TTC549 (cell line): Measurements from ENCODE around the gene SEL1L2.

Experiments
- FAIRE-seq: peaks from 2 replicates; lab custom pipeline; 2012; peaks lifted over from hg19 to GRCh38; lab: Jason Lieb, UNC

SEL1L2 gene

DNA sequence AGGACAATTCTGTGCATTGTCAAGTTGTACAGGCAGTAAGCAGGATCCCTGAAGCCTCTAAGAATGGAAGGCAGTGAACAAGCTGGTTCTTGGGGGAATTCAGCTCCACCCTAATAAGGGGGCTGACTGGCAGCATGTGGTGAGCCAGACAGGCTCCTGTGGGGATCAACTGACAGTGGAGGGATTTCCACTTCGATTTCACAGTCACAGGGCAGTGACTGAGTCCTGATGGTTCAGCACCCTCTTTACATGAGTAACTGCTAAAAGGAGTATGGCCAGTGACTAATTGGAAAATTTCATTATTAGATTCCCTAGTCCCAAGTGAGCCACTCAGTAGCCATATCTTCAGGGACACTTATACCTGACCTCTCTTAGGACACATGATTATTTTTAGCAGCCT lies 127.2 kb downstream of the SEL1L2 start:
- no peak for FAIRE-seq

GRCh38 chr20:13862245-13862644 lies 128.2 kb downstream of the SEL1L2 start:
- no peak for FAIRE-seq

DNA sequence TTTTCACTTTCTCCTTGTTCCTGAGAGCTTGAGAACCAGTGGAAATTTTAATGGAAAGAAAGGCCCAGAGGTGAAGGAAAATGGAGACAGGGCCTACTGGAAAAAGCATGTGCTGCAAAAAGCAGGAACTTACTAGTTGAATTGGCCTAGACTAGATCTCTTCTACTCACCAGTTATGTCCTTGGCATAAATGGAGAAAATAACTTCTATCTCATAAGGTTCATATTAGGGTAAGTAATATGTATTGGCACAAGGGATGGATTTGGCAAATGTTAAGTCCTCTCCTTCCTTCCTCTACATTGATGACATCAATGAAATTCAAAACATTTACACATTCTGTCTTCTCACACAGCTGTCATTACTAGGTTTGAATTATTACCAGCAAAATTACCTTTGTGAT lies 131.5 kb downstream of the SEL1L2 start:
- no peak for FAIRE-seq

GRCh38 chr20:13858439-13858838 lies 132.0 kb downstream of the SEL1L2 start:
- no peak for FAIRE-seq

DNA sequence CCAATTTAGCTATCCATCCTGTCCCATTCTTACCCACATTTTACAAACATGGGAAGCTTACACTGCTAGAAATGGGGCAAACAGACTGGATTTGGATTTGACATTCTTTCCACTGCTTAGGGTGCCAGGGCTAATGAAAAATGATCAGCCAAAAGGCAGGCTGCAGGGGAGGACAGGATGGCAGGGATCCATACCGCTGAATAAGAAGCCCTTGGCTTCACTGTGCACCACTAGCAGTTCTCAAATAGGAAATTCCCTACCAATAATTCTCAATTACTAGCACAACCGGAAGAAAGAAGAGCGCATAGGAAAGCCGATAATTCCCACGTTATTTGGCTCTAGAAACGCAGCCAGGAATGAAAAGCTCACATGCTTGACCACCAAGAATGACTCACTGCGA lies 132.5 kb downstream of the SEL1L2 start:
- no peak for FAIRE-seq

DNA sequence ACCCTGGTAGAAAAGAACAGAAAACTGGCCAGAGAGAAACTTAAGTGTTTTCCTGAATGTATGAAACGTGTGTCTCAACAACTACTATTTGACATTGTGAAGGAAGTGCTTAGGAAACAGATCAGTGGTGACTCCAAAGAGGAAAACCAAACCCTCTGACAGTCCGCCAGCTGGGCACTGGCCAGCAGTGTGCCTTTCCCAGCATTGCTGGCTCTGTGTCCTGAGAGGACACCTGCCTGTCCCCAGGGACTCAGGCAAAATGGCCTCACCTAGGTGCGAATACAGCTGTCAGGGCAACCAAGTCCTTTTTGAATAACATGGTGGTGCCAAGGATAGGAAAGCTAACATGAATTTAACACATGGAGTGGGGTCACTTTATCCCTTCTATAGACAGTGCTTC lies 133.1 kb downstream of the SEL1L2 start:
- no peak for FAIRE-seq

DNA sequence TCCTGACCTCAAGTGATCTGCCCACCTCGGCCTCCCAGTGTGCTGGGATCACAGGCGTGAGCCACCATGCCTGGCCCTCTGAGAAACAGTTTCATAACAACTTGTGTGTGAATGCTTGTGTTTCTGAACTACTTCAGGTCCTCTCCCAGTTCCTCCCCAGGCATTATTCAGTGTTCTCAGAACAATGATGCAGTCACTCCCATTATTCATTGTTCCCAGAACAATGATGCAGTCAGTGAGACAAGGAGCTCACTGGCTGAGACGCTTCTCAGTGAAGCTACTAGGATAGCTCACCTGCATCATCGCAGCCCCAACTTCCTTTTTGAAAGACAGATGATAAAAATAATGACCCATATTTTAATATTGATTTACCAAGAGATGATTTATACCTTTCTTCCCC lies 134.1 kb downstream of the SEL1L2 start:
- no peak for FAIRE-seq

DNA sequence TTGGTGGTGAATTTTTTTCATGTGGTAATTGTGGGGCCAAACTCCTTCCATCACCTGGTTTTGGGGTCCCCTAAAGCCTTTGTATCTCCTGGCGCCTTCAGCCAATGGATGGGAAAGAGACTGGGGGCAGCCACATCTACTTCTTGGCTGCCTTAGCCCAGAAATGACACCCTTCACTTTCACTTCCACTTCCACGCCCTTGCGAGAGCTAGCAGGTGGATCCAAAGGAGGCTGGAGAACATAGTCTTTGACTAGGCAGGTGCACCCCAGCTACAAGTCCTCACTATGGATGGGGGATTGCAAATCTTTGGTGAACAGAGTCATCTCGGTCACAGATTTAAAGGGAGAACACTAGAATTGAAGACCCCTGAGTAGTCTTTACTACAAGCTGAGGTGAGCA lies 134.8 kb downstream of the SEL1L2 start:
- no peak for FAIRE-seq

DNA sequence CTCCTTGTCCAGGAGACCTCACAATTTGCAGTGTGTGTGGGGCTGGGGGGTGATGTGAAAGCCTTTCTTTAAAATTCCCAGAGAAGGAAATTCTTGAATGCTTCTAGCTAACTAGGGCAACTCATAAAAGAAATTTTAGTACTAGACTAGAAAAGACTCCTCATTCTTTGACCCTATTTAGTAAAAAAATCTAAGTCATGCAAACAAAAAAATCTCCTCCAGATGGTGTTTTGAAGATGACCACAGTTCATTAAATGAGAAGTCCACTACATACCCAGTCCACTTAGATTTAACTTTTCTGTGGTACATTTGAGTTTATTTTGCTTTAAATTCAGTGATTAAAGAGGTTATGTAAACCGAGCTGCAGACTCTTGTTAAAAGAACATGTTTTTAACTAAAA lies 138.1 kb downstream of the SEL1L2 start:
- no peak for FAIRE-seq

DNA sequence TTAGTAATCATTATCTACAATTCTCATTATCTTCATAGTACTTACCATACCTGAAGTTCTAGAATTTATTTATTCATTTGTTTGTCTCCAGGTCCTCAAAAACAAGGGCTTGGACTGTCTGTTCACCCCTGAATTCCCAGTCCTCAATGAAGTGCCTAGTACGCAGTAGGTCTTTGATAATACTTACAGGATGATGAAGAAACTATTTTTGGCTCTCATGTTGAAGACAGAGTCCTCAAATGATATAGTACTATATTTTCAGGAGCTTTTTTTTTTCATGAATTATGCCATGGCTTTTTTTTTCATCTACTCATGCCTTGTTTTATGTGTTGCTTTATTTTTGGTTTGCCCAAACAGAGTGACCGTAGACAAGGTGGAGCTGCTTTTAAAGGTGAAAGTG lies 139.1 kb downstream of the SEL1L2 start:
- FAIRE-seq: no peak

GRCh38 chr20:13844296-13844695 lies 146.1 kb downstream of the SEL1L2 start:
- FAIRE-seq: no peak

- no peak for FAIRE-seq
Measured at GRCh38 chr20:13841206-13841605, 149.2 kb downstream of the SEL1L2 start.

DNA sequence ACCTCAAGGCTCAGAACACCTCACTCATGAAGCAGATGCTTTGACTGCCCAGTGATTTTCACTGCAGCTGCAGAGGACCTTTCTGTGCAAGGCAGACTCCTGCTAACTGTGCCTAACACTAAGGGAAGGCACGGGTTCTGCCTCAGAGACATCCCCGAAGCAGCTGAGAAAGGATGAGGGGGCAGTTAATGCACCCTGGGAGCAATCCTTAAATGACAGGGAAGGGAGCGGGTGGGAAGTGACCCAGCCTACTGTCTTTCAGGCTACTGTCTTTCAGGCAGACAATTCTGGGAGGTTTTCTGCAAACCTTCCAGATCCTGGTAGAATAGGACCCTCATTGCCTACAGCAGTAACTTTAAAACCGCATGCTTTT lies 150.3 kb downstream of the SEL1L2 start:
- FAIRE-seq: no peak

DNA sequence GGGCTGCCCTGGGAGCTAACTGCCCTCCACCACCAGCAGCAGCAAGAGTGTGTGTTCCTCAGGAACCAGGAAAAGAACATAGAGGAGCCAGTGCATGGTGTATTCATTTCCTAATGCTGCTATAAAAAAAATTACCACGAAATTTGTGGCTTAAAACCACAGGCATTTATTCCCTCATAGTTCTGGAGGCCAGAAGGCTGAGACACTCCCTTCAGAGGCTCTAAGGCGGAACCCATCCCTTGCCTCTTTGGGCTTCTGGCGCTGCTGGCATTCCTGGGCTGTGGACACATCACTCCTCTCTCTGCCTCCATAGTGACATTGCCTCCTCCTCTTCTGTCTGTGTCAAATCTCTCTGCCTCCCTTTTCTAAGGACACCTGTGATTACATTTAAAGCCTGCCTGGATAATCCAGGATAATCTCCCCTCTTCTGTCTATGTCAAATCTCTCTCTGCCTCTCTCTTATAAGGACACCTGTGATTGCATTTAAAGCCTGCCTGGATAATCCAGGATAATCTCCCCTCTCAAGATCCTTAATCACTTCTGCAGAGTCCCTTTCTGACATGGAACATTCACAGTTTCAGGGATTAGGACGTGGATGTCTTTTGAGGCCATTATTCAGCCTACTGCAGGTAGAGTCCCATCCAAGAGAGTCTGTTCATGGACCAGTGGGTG lies 150.9 kb downstream of the SEL1L2 start:
- no peak for FAIRE-seq

DNA sequence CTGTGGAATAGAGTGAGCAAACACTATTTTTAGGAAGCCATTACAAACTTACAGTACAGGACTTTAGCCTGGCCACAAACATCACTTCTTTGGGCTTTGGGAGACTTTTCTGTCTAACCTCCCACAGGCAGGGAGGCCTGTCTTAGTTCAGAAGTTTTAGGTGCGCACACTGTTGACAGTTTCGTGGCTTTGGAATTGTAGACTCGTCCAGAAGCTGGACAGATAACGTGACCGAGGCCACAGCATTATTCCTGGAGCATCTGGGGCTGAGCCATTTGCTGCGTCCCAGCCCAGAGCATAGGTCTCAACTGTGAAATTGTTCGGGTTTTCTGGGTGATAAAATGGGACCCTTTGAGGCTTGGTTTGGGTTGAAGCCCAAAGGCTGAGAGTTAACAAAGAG lies 151.8 kb downstream of the SEL1L2 start:
- no peak for FAIRE-seq

GRCh38 chr20:13831476-13831875 lies 158.9 kb downstream of the SEL1L2 start:
- FAIRE-seq: no peak

- no peak for FAIRE-seq
Measured at GRCh38 chr20:13825465-13825864, 164.9 kb downstream of the SEL1L2 start.

- FAIRE-seq: no peak
Measured at GRCh38 chr20:13824459-13824858, 166.0 kb downstream of the SEL1L2 start.

DNA sequence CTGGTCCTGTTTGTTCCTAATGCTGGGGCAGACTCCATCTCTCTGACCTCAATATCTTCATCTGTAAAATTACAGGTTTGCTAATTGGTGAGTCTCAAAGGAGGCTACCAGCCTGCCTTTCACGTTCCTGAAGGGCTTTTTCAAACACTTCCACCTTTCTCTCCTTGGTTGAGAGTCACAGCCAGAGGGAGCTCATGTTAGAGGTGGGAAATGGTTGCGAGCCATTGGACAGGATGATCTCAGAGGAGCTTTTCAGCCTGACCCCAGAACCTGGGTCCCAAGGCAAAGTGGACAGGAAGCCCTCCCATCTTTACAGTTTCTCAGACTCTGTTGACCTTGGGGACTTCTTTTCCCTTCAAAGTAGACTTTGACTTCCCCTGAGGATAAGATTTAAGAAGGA lies 168.0 kb downstream of the SEL1L2 start:
- FAIRE-seq: no peak

DNA sequence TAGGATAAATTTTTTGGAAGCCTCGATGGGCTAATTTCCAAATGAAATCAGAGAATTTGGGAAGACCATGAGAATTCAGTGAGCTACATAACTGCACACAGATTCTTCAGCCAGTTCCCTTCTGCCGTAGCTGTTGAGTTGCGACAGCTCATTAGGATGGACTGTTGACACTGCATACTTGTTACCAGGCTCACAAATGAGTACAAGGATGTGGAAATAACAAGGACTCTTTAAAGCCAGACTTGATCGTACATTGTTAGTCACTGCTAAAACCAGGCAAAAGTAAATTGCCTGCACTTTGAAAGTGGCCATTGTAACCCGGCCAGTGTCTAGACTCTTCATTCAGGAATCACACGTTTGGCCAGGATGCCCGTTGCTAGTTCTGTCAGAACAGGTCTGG lies 168.5 kb downstream of the SEL1L2 start:
- no peak for FAIRE-seq

DNA sequence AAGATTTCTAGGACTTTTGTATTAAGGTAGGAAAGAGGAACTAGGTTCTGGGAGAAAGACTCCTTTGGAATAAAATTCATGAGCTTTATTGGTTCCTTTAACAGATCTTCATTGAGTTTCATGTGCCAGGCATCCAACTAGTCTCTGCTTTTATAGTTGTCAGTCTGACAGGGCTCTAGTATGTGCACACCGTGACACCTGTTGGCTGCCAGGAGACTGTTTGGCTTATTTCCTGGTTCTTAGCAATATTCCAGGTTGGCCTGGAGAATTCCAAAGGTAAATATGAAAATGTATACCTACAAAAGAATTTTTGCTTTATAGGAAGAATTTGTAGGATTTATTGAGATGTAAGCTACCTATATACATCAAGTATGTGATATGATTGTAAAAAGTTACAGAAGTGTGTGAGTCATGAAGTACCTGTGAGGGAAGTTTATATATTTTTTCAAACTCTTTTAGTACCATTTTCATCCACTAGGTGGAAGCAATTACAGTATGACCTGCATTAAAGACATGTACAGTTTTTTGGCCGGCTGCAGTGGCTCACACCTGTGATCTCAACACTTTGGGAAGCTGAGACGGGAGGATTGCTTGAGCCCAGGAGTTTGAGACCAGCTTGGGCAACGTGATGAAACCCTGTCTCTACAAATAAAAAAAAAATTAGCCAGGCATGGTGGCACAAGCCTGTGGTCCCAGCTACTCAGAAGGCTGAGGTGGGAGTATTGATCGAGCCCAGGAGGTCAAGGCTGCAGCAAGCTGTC lies 170.3 kb downstream of the SEL1L2 start:
- FAIRE-seq: no peak

- no peak for FAIRE-seq
Measured at GRCh38 chr20:13817342-13817741, 173.1 kb downstream of the SEL1L2 start.

DNA sequence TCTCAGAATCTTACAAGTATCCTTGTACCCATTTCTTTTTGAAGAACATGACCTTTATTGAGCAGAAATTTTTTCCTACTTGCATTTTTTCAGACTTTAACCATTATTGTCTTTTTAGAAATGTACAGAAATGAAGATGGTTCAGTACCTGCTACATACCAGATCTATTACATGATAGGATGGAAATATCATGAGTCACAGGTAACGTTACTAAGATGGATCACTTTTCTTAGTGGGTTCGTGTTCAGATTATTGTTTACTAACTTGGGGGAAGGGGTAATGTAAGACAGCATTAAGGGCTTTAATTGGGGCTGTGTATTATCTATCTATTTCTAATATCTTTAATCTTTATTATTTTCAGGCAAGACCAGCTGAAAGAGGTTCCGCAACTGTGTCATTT lies 173.7 kb downstream of the SEL1L2 start:
- FAIRE-seq: no peak

DNA sequence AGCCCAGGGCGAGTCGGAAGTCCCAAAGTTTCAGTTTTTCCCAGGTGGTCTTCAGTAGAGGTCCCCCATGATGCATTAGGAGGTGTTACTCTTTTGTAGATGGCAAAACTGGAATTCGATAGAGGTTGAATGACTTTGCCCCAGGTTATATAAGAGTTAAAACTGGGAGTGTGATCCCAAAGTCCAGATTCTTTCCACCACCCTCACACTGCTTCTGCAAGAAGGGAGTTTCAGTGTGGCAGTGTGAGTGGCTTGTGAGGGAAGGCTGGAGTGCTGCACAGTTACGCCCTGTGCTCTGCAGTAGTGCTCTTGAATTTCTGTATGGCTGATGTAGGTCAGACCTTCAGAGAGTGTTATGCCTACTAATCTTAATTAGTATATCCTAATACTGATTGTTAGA lies 175.7 kb downstream of the SEL1L2 start:
- no peak for FAIRE-seq
